Osteocyte (in vitro differentiated cells): ENCODE data around the gene CXCL11. TPM values are rescaled to one million over a fixed set of nuclear protein-coding genes. Genes with fewer than 3 reads are reported as not detected.
"Not testable (repeated sequence)": the region's sequence is repeated elsewhere in the genome, so short reads cannot be mapped to it uniquely, and the experiment has no call there.

Experiments
- DNase-seq: peaks from one replicate; pipeline ENCODE4 v3.0.0; 2021; ENCODE audit warnings: mixed read lengths; ENCODE audit not compliant: unreplicated experiment; ENCODE audit errors: extremely low spot score
- H3K27ac Mint-ChIP-seq: one replicate; pipeline ENCODE4 v1.8.0; 2021; ENCODE audit warnings: mild to moderate bottlenecking, mixed read lengths; ENCODE audit not compliant: unreplicated experiment
- H3K27me3 Mint-ChIP-seq: one replicate; pipeline ENCODE4 v1.8.0; 2021; ENCODE audit warnings: mixed read lengths; ENCODE audit not compliant: unreplicated experiment
- H3K36me3 Mint-ChIP-seq: one replicate; pipeline ENCODE4 v1.8.0; 2021; ENCODE audit warnings: mixed read lengths; ENCODE audit not compliant: unreplicated experiment
- H3K4me1 Mint-ChIP-seq: one replicate; pipeline ENCODE4 v1.8.0; 2021; ENCODE audit warnings: mixed read lengths; ENCODE audit not compliant: unreplicated experiment
- H3K4me3 Mint-ChIP-seq: one replicate; pipeline ENCODE4 v1.8.0; 2021; ENCODE audit warnings: mild to moderate bottlenecking, moderate library complexity, mixed read lengths; ENCODE audit not compliant: unreplicated experiment
- H3K9me3 Mint-ChIP-seq: one replicate; pipeline ENCODE4 v1.8.0; 2021; ENCODE audit warnings: mixed read lengths; ENCODE audit not compliant: unreplicated experiment
- total RNA-seq: library from RNA; stranded (reverse); gene quantifications from 2 replicates; pipeline ENCODE4 v1.2.1, GENCODE V29; 2021
- TF ChIP-seq, protein P1 (sequence below): fragments of 200-600 bp; sonication (generic); IDR thresholded peaks from 2 replicates; pipeline ENCODE4 v1.5.0; 2021; ENCODE audit warnings: antibody characterized with exemption, mild to moderate bottlenecking, moderate library complexity

CXCL11 gene
- total RNA-seq, 1 donor from 2014 or later, result not detected

DNA sequence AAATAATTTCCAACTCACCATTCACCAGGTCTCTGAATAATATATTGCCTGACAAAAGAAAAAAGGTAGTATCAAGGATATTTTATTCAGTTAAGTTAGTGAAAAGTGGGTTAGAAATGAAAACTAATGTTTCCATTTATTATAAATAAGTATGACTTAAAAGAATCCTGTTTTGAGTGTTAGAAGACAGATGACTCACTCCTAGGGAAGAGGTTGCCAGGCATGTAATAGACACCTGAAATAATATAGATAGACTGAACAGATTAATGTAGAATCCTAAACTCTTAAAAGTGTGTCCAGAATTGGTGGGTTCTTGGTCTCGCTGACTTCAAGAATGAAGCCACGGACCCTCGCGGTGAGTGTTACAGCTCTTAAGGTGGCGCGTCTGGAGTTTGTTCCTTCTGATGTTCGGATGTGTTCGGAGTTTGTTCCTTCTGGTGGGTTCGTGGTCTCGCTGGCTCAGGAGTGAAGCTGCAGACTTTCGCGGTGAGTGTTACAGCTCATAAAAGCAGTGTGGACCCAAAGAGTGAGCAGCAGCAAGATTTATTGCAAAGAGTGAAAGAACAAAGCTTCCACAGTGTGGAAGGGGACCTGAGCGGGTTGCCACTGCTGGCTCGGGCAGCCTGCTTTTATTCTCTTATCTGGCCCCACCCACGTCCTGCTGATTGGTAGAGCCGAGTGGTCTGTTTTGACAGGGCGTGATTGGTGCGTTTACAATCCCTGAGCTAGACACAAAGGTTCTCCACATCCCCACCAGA is 6.5 kb upstream of the CXCL11 start:
- not testable (repeated sequence) for DNase-seq, H3K4me3 Mint-ChIP-seq

DNA sequence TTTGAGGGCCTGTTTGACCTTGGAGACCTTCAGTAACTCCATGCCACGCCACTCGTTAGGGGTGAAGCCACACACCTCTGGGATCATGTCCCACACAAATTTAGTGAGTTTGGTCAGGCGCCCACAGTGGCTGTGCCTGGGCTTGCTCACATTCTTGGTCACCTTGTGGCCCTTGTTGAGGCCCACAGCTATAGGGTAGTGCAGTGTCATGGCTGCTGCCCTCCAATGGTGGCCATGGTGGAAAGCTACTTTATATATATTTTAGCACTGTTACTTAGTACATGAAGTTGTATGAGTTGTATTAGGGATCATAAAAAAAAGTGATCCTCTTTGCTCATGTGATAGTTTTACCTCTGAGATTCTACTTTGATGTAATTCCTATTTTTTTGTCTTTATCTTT is 985 bp upstream of the CXCL11 start:
- H3K4me3 Mint-ChIP-seq, result no peak overlapping the region
- no peak overlapping the region for H3K27ac Mint-ChIP-seq
- no peak for DNase-seq
- TF ChIP-seq, protein P1, sequence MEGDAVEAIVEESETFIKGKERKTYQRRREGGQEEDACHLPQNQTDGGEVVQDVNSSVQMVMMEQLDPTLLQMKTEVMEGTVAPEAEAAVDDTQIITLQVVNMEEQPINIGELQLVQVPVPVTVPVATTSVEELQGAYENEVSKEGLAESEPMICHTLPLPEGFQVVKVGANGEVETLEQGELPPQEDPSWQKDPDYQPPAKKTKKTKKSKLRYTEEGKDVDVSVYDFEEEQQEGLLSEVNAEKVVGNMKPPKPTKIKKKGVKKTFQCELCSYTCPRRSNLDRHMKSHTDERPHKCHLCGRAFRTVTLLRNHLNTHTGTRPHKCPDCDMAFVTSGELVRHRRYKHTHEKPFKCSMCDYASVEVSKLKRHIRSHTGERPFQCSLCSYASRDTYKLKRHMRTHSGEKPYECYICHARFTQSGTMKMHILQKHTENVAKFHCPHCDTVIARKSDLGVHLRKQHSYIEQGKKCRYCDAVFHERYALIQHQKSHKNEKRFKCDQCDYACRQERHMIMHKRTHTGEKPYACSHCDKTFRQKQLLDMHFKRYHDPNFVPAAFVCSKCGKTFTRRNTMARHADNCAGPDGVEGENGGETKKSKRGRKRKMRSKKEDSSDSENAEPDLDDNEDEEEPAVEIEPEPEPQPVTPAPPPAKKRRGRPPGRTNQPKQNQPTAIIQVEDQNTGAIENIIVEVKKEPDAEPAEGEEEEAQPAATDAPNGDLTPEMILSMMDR, result no peak
- H3K27me3 Mint-ChIP-seq, result peaks cover 42% of the 10 kb centered on the region
- no peaks in the 10 kb centered on the region for H3K4me1 Mint-ChIP-seq
- no peaks in the 10 kb centered on the region for H3K9me3 Mint-ChIP-seq
- no peaks in the 10 kb centered on the region for H3K36me3 Mint-ChIP-seq

More for the DNA sequence above, 6.5 kb upstream of the CXCL11 start:
- not testable (repeated sequence) for H3K36me3 Mint-ChIP-seq, H3K4me1 Mint-ChIP-seq, H3K9me3 Mint-ChIP-seq, H3K27ac Mint-ChIP-seq
- peaks cover 15% of the 10 kb centered on the region for H3K27me3 Mint-ChIP-seq

DNA sequence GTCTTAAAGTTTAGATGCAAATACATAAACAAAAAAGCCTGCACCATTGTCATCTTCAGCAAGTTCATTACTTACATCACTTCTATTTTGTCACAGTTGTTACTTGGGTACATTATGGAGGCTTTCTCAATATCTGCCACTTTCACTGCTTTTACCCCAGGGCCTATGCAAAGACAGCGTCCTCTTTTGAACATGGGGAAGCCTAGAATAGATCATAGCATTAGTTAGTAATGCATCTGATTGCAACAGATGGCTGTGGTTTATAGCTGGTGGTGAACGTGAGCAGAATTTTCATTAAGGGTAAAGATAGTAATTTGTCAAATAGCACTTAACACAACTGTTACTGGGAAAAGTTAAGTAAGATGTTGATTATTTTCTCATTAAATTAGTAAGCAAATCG is 729 bp downstream of the CXCL11 start:
- Mint-ChIP-seq H3K27me3 (peaks cover 42% of the 10 kb centered on the region), H3K9me3 (no peaks in the 10 kb centered on the region), H3K27ac (no peak overlapping the region), H3K4me1 (no peaks in the 10 kb centered on the region), H3K4me3 (no peak overlapping the region), H3K36me3 (no peaks in the 10 kb centered on the region)
- no peak for DNase-seq
- TF ChIP-seq, protein P1, result no peak

DNA sequence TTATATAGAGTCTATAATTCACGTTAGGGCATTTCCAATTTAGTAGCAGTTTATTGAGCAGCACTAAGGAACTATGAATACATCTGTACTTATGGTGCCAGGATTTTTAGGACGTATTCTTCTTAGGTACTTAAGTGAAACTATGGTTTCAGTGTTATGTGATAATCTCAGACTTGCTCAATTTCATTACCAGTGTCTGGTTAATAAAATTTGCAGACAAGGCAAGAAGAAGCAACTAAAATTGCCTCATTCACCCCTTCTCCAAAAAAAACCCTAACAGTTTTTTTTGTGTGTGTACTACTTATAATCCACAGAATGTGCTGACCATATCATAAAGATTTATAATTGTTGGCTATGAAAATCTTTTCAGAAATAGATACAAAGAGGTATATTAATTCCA is 6.6 kb downstream of the CXCL11 start:
- Mint-ChIP-seq H3K4me1 (no peaks in the 10 kb centered on the region), H3K4me3 (no peak overlapping the region), H3K27me3 (peaks cover 73% of the 10 kb centered on the region), H3K9me3 (no peaks in the 10 kb centered on the region), H3K36me3 (no peaks in the 10 kb centered on the region), H3K27ac (no peak overlapping the region)
- DNase-seq, result no peak
- TF ChIP-seq, protein P1, result no peak

DNA sequence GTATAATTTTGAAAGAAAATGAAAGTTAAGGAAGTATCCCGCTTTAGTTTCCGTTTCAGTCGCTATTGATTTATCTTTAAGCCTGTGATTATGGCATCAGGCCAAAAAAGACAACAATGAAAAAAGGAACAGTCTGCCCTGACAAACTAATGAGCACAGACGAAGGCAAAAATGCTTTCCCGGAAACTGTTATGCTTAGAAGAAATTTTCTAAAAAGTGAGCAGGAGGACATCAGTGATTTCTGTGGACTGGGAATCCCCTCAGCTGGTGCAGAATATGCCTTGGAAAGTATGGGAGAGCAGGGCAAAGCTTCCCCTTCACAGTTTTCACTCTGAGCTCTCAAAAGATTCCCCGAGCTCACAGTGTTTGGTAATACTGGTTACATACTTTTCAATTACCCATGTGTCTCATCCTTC is 7.5 kb downstream of the CXCL11 start:
- TF ChIP-seq, protein P1, result no peak
- H3K36me3 Mint-ChIP-seq, result no peaks in the 10 kb centered on the region
- H3K9me3 Mint-ChIP-seq, result no peaks in the 10 kb centered on the region
- no peak for DNase-seq
- H3K27me3 Mint-ChIP-seq, result peaks cover 71% of the 10 kb centered on the region
- H3K27ac Mint-ChIP-seq, result no peak overlapping the region
- H3K4me3 Mint-ChIP-seq, result no peak overlapping the region
- no peaks in the 10 kb centered on the region for H3K4me1 Mint-ChIP-seq
